ENCODE data around the gene OGFRL1. TPM values are rescaled to one million over a fixed set of nuclear protein-coding genes. Genes with fewer than 3 reads are reported as not detected.

OGFRL1 gene
- total RNA-seq, 1 donor from 2014 or later = 15.5 TPM

- no peak for DNase-seq
Measured at GRCh38 chr6:71334768-71335167, 46.2 kb downstream of the OGFRL1 start.

- DNase-seq = no peak
Measured at GRCh38 chr6:71335544-71335943, 46.9 kb downstream of the OGFRL1 start.

GRCh38 chr6:71336901-71337300 is 48.3 kb downstream of the OGFRL1 start:
- no peak for DNase-seq

- DNase-seq = no peak
Measured at GRCh38 chr6:71338540-71339316, 50.1 kb downstream of the OGFRL1 start.

GRCh38 chr6:71342772-71343171 is 54.2 kb downstream of the OGFRL1 start:
- DNase-seq = no peak

- no peak for DNase-seq
Measured at GRCh38 chr6:71345476-71346333, 57.1 kb downstream of the OGFRL1 start.

GRCh38 chr6:71346334-71346694 is 57.7 kb downstream of the OGFRL1 start:
- DNase-seq = no peak

GRCh38 chr6:71347119-71347518 is 58.5 kb downstream of the OGFRL1 start:
- no peak for DNase-seq

- peak; percentile 32 for DNase-seq
Measured at GRCh38 chr6:71349395-71349794, 60.8 kb downstream of the OGFRL1 start.

GRCh38 chr6:71349976-71350615 is 61.5 kb downstream of the OGFRL1 start:
- DNase-seq = no peak

- DNase-seq = no peak
Measured at GRCh38 chr6:71351190-71351589, 62.6 kb downstream of the OGFRL1 start.
